BLaER1 treated with 17β-estradiol and CSF1 and Interleukin-3, amounts not matched to agents 10 nM and 100 nM (cell line): ENCODE data around the gene ZFP1.
A peak's percentile ranks its signal among the peaks of the same experiment; 100 is the strongest.

Source experiments
- H3K27ac ChIP-seq, 11 experiments: shearing (Covaris generic); formaldehyde crosslinking; 2 replicates each; pipeline ENCODE4 v1.8.1; 2022
- H3K27me3 ChIP-seq, 11 experiments: shearing (Covaris generic); formaldehyde crosslinking; 2 replicates each; pipeline ENCODE4 v1.8.1; 2022
- H3K36me3 ChIP-seq, 11 experiments: shearing (Covaris generic); formaldehyde crosslinking; 2 replicates each; pipeline ENCODE4 v1.8.1; 2022
- H3K4me1 ChIP-seq, 10 experiments: shearing (Covaris generic); formaldehyde crosslinking; 2 replicates each; pipeline ENCODE4 v1.8.1; 2022
- H3K4me2 ChIP-seq, 11 experiments: shearing (Covaris generic); formaldehyde crosslinking; 2 replicates each; pipeline ENCODE4 v1.8.1; 2022
- H3K4me3 ChIP-seq, 10 experiments: shearing (Covaris generic); formaldehyde crosslinking; 2 replicates each; pipeline ENCODE4 v1.8.1; 2022
- H3K9ac ChIP-seq, 11 experiments: shearing (Covaris generic); formaldehyde crosslinking; 2 replicates each; pipeline ENCODE4 v1.8.1; 2022
- H3K9me3 ChIP-seq, 11 experiments: shearing (Covaris generic); formaldehyde crosslinking; replicated peaks in 1 of 11; 2 replicates each; pipeline ENCODE4 v1.8.1; 2022
- H4K20me1 ChIP-seq, 11 experiments: shearing (Covaris generic); formaldehyde crosslinking; 2 replicates each; pipeline ENCODE4 v1.8.1; 2022
- Cebpa-rat ChIP-seq, 11 experiments: shearing (Covaris generic); IDR thresholded peaks; 2 replicates each; pipeline ENCODE4 v1.8.1; 2022

The ZFP1 gene

GRCh38 chr16:75192606-75193264 is 44.4 kb downstream of the ZFP1 start:
- peaks cover 0 to 18% (median 0%) of the 10 kb centered on the region in 11 experiments; a peak in 2 of 22 replicates for H4K20me1 ChIP-seq
- no peak for TF ChIP-seq Cebpa-rat (IDR thresholded peaks at IDR 0.05)
- peaks cover 0 to 23% (median 13%) of the 10 kb centered on the region in 10 experiments; a peak in 15 of 20 replicates for H3K4me1 ChIP-seq
- no peaks in the 10 kb centered on the region for H3K36me3 ChIP-seq
- no peak overlapping the region for H3K9ac ChIP-seq
- no peak overlapping the region for H3K4me2 ChIP-seq
- no peak overlapping the region for H3K27ac ChIP-seq
- H3K27me3 ChIP-seq: peaks cover 0 to 28% (median 5%) of the 10 kb centered on the region in 11 experiments; a peak in 14 of 22 replicates
- peaks cover 0 to 15% (median 0%) of the 10 kb centered on the region in 11 experiments; a peak in 5 of 22 replicates for H3K9me3 ChIP-seq
- H3K4me3 ChIP-seq: no peak overlapping the region

GRCh38 chr16:75193265-75193650 is 44.9 kb downstream of the ZFP1 start:
- Histone ChIP-seq H3K9me3 (peaks cover 0 to 15% (median 0%) of the 10 kb centered on the region in 11 experiments; a peak in 5 of 22 replicates), H3K27ac (no peak overlapping the region), H3K4me2 (no peak overlapping the region), H3K27me3 (peaks cover 0 to 34% (median 10%) of the 10 kb centered on the region in 11 experiments; a peak in 14 of 22 replicates), H3K9ac (no peak overlapping the region), H3K4me1 (peaks cover 0 to 28% (median 18%) of the 10 kb centered on the region in 10 experiments; a peak in 15 of 20 replicates), H3K36me3 (no peaks in the 10 kb centered on the region), H3K4me3 (no peak overlapping the region), H4K20me1 (peaks cover 0 to 19% (median 0%) of the 10 kb centered on the region in 11 experiments; a peak in 2 of 22 replicates)
- no peak for TF ChIP-seq Cebpa-rat (IDR thresholded peaks at IDR 0.05)

DNA sequence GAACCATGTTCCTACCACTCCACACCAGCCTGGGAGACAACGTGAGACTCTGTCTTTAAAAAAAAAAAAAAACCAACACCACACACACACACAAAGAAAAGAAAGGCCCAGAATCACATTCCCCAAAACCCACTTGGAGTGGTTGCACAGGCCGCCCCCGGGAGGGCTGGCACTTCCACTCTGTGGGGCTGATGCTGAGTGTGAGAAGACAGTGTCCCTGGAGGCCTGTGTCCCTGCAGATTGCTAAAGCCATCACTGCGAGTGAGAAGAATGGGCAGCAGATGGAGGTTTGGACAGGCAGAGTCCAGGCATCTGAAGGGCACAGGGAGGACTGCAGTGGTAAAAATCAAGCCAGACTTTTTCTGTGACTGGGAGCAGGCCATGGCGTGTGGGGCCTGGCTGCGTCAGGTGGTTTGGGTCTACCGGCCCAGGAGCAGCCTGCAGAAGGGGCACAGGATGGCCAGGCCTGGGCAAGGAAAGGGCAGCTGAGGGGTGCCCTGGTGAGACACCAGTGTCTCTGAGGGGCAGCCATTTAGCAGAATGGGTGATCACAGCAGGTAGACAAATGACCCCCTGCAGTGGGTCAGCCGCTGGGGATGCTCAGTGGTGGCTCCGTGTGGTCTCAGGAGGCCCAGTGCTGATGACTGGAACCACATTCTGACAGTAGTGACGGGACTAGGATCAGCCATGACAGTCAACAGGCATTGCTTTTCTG is 45.6 kb downstream of the ZFP1 start:
- peaks cover 0 to 19% (median 0%) of the 10 kb centered on the region in 11 experiments; a peak in 2 of 22 replicates for H4K20me1 ChIP-seq
- peaks cover 0 to 15% (median 0%) of the 10 kb centered on the region in 11 experiments; a peak in 5 of 22 replicates for H3K9me3 ChIP-seq
- H3K27me3 ChIP-seq: peaks cover 0 to 36% (median 11%) of the 10 kb centered on the region in 11 experiments; a peak in 14 of 22 replicates
- H3K4me3 ChIP-seq: no peak overlapping the region
- no peak overlapping the region for H3K27ac ChIP-seq
- no peaks in the 10 kb centered on the region for H3K36me3 ChIP-seq
- peaks cover 0 to 29% (median 19%) of the 10 kb centered on the region in 10 experiments; a peak in 15 of 20 replicates for H3K4me1 ChIP-seq
- H3K4me2 ChIP-seq: no peak overlapping the region
- H3K9ac ChIP-seq: no peak overlapping the region
- no peak for TF ChIP-seq Cebpa-rat (IDR thresholded peaks at IDR 0.05)

- H3K36me3 ChIP-seq: no peaks in the 10 kb centered on the region
- H3K27me3 ChIP-seq: peaks cover 0 to 52% (median 11%) of the 10 kb centered on the region in 11 experiments; a peak in 14 of 22 replicates
- H4K20me1 ChIP-seq: peaks cover 0 to 35% (median 0%) of the 10 kb centered on the region in 11 experiments; a peak in 4 of 22 replicates
- no peak overlapping the region for H3K4me3 ChIP-seq
- H3K9ac ChIP-seq: no peak overlapping the region
- no peak for TF ChIP-seq Cebpa-rat (IDR thresholded peaks at IDR 0.05)
- H3K9me3 ChIP-seq: peaks cover 0 to 15% (median 0%) of the 10 kb centered on the region in 11 experiments; a peak in 5 of 22 replicates
- H3K4me2 ChIP-seq: peak overlapping the region in 8 of 11 experiments; percentile 31 to 70 (median 56); a peak in 14 of 22 replicates
- H3K4me1 ChIP-seq: peaks cover 0 to 35% (median 24%) of the 10 kb centered on the region in 10 experiments; a peak in 16 of 20 replicates
- no peak overlapping the region for H3K27ac ChIP-seq
Measured at GRCh38 chr16:75195811-75196790, 47.8 kb downstream of the ZFP1 start.

DNA sequence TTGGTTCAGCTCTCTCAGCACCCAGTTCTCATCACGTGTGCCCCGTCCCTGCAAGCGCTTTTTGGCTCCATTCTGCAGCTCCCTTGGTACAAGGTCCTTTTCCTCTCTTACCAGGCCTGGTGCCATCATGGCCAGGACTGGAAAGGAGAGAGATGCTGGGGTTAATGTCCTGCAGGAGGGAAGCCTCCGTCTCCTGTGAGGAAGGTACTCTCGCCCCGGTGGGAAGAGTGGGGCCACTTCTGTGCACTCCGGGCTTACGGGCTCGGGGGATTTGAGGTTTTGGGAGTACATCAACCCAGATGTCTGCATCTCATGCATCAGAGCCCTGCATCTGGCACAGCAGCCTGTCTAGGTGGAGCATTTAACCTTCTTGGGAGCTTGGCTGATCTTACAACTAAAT is 48.5 kb downstream of the ZFP1 start:
- no peak overlapping the region for H3K4me3 ChIP-seq
- H3K27me3 ChIP-seq: peaks cover 0 to 59% (median 11%) of the 10 kb centered on the region in 11 experiments; a peak in 14 of 22 replicates
- H3K27ac ChIP-seq: no peak overlapping the region
- TF ChIP-seq Cebpa-rat (IDR thresholded peaks at IDR 0.05): no peak
- no peak overlapping the region for H3K9ac ChIP-seq
- peaks cover 0 to 39% (median 28%) of the 10 kb centered on the region in 10 experiments; a peak in 16 of 20 replicates for H3K4me1 ChIP-seq
- H3K9me3 ChIP-seq: peaks cover 0 to 15% (median 0%) of the 10 kb centered on the region in 11 experiments; a peak in 5 of 22 replicates
- H3K4me2 ChIP-seq: peak overlapping the region in 9 of 11 experiments; percentile 9 to 70 (median 55); a peak in 15 of 22 replicates
- H4K20me1 ChIP-seq: peaks cover 0 to 39% (median 0%) of the 10 kb centered on the region in 11 experiments; a peak in 4 of 22 replicates
- H3K36me3 ChIP-seq: no peaks in the 10 kb centered on the region

GRCh38 chr16:75197522-75198134 is 49.3 kb downstream of the ZFP1 start:
- Histone ChIP-seq H3K4me3 (no peak overlapping the region), H3K36me3 (no peaks in the 10 kb centered on the region), H3K4me1 (peaks cover 0 to 36% (median 28%) of the 10 kb centered on the region in 10 experiments; a peak in 16 of 20 replicates), H3K27me3 (peaks cover 0 to 67% (median 11%) of the 10 kb centered on the region in 11 experiments; a peak in 14 of 22 replicates), H3K27ac (no peak overlapping the region), H3K4me2 (peak overlapping the region in 9 of 11 experiments; percentile 9 to 70 (median 55); a peak in 16 of 22 replicates), H3K9ac (no peak overlapping the region), H3K9me3 (peaks cover 0 to 15% (median 0%) of the 10 kb centered on the region in 11 experiments; a peak in 5 of 22 replicates), H4K20me1 (peaks cover 0 to 39% (median 0%) of the 10 kb centered on the region in 11 experiments; a peak in 4 of 22 replicates)
- TF ChIP-seq Cebpa-rat (IDR thresholded peaks at IDR 0.05): no peak

DNA sequence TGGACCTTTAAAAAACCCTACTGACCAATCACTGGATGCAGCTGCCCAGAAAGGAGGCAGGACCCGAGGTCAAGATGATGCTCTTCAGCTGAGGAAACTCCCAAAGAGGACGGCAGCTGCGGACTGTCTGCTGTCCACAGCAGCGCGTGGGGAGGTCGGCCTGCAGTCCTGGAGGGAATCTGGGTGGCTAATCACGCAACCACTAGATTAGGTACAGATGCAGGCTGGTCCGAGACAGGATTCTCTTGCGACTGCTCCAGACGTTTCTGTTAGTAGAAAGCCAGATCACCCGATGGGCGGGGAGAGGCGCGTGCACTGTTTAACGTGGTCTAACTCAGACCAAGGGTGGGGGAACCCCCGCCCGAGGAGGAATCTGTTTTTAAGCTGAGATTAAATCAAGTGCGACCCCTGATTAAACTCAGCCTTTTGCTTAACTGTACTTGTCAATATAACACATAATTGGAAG is 49.8 kb downstream of the ZFP1 start:
- Histone ChIP-seq H3K4me3 (no peak overlapping the region), H4K20me1 (peaks cover 0 to 39% (median 0%) of the 10 kb centered on the region in 11 experiments; a peak in 4 of 22 replicates), H3K4me1 (peaks cover 0 to 36% (median 28%) of the 10 kb centered on the region in 10 experiments; a peak in 16 of 20 replicates), H3K27ac (no peak overlapping the region), H3K4me2 (peak overlapping the region in 9 of 11 experiments; percentile 5 to 70 (median 55); a peak in 16 of 22 replicates), H3K9me3 (peaks cover 0 to 15% (median 0%) of the 10 kb centered on the region in 11 experiments; a peak in 5 of 22 replicates), H3K36me3 (no peaks in the 10 kb centered on the region), H3K27me3 (peaks cover 0 to 73% (median 11%) of the 10 kb centered on the region in 11 experiments; a peak in 14 of 22 replicates), H3K9ac (no peak overlapping the region)
- TF ChIP-seq Cebpa-rat (IDR thresholded peaks at IDR 0.05): no peak
